H9 (cell line): ENCODE data around the gene OSBP2. TPM values are rescaled to one million over a fixed set of nuclear protein-coding genes. Genes with fewer than 3 reads are reported as not detected.

ENCODE experiments used
- DNase-seq: peaks from one replicate; pipeline ENCODE4 v3.0.0-alpha.2; 2017
- H2AFZ ChIP-seq: one replicate; pipeline ENCODE4 v1.6.1; 2013; ENCODE audit warnings: mild to moderate bottlenecking, low read length, control low read depth, moderate library complexity
- H2AK5ac ChIP-seq: 2 replicates; pipeline ENCODE4 v1.6.1; 2013; ENCODE audit warnings: low read length, control low read depth, mixed read lengths; ENCODE audit not compliant: insufficient read length
- H2BK120ac ChIP-seq: one replicate; pipeline ENCODE4 v1.6.1; 2013; ENCODE audit warnings: low read depth, mild to moderate bottlenecking, low read length, control low read depth, inconsistent platforms; ENCODE audit not compliant: poor library complexity, severe bottlenecking
- H2BK12ac ChIP-seq: 2 replicates; pipeline ENCODE4 v1.6.1; 2013; ENCODE audit warnings: low read length, control low read depth, mixed read lengths, low read depth; ENCODE audit not compliant: insufficient read length
- H2BK15ac ChIP-seq: 2 replicates; pipeline ENCODE4 v1.6.1; 2013; ENCODE audit warnings: low read depth, low read length, control low read depth
- H2BK20ac ChIP-seq: one replicate; pipeline ENCODE4 v1.6.1; 2013; ENCODE audit warnings: low read depth, mild to moderate bottlenecking, low read length, control low read depth, inconsistent platforms; ENCODE audit not compliant: poor library complexity, severe bottlenecking
- H2BK5ac ChIP-seq: 2 replicates; pipeline ENCODE4 v1.6.1; 2013; ENCODE audit warnings: low read length, control low read depth, mixed read lengths; ENCODE audit not compliant: insufficient read length
- H3K14ac ChIP-seq: 2 replicates; pipeline ENCODE4 v1.6.1; 2013; ENCODE audit warnings: low read length, control low read depth; ENCODE audit not compliant: insufficient read depth
- H3K18ac ChIP-seq: 2 replicates; pipeline ENCODE4 v1.6.1; 2013; ENCODE audit warnings: low read depth, mild to moderate bottlenecking, mixed read lengths, low read length, control low read depth; ENCODE audit not compliant: insufficient read length
- H3K23ac ChIP-seq: 2 replicates; pipeline ENCODE4 v1.6.1; 2013; ENCODE audit warnings: low read length, control low read depth, mixed read lengths, low read depth; ENCODE audit not compliant: insufficient read length
- H3K23me2 ChIP-seq: 2 replicates; pipeline ENCODE4 v1.6.1; 2013; ENCODE audit warnings: low read depth, mild to moderate bottlenecking, mixed read lengths, low read length, control low read depth; ENCODE audit not compliant: insufficient read length, poor library complexity, severe bottlenecking
- H3K27ac ChIP-seq: 2 replicates; pipeline ENCODE4 v1.5.1; 2013; ENCODE audit warnings: low read length, control low read depth, mixed read lengths, low read depth; ENCODE audit not compliant: insufficient read length
- H3K27me3 ChIP-seq: 2 replicates; pipeline ENCODE4 v1.6.1; 2013; ENCODE audit warnings: low read length, control low read depth, inconsistent platforms; ENCODE audit not compliant: insufficient read depth
- H3K4ac ChIP-seq: 2 replicates; pipeline ENCODE4 v1.6.1; 2013; ENCODE audit warnings: low read depth, mild to moderate bottlenecking, control low read depth, inconsistent platforms, low read length, moderate library complexity
- H3K4me1 ChIP-seq: 2 replicates; pipeline ENCODE4 v1.6.1; 2013; ENCODE audit warnings: low read length, control low read depth, inconsistent platforms; ENCODE audit not compliant: insufficient read depth
- H3K4me2 ChIP-seq: 2 replicates; pipeline ENCODE4 v1.6.1; 2013; ENCODE audit warnings: low read length, control low read depth, mixed read lengths; ENCODE audit not compliant: insufficient read length, insufficient read depth
- H3K56ac ChIP-seq: 2 replicates; pipeline ENCODE4 v1.6.1; 2013; ENCODE audit warnings: low read depth, mild to moderate bottlenecking, mixed read lengths, low read length, control low read depth; ENCODE audit not compliant: insufficient read length
- H3K79me1 ChIP-seq: 2 replicates; pipeline ENCODE4 v1.6.1; 2013; ENCODE audit warnings: low read depth, mild to moderate bottlenecking, moderate library complexity, low read length, control low read depth, inconsistent platforms; ENCODE audit not compliant: insufficient read depth, poor library complexity, severe bottlenecking
- H3K79me2 ChIP-seq: 2 replicates; pipeline ENCODE4 v1.6.1; 2013; ENCODE audit warnings: low read length, control low read depth, inconsistent platforms; ENCODE audit not compliant: insufficient read depth
- H3K9ac ChIP-seq: 2 replicates; pipeline ENCODE4 v1.6.1; 2013; ENCODE audit warnings: low read length, control low read depth, mixed read lengths; ENCODE audit not compliant: insufficient read length; ENCODE audit errors: extremely low read depth
- H3K9me3 ChIP-seq: one replicate; pipeline ENCODE4 v1.6.1; 2013; ENCODE audit warnings: low read depth, low read length, inconsistent platforms; ENCODE audit not compliant: control insufficient read depth
- H3T11ph ChIP-seq: one replicate; pipeline ENCODE4 v1.6.1; 2013; ENCODE audit warnings: mild to moderate bottlenecking, low read length, control low read depth, inconsistent platforms
- H4K20me1 ChIP-seq: one replicate; pipeline ENCODE4 v1.6.1; 2013; ENCODE audit not compliant: control insufficient read depth, insufficient read length, insufficient read depth
- H4K5ac ChIP-seq: 2 replicates; pipeline ENCODE4 v1.6.1; 2013; ENCODE audit warnings: low read depth, mild to moderate bottlenecking, mixed read lengths, low read length, control low read depth; ENCODE audit not compliant: insufficient read length
- H4K8ac ChIP-seq: replicated peaks from 2 replicates; pipeline ENCODE4 v1.6.1; 2013; ENCODE audit warnings: low read length, control low read depth, mixed read lengths, low read depth; ENCODE audit not compliant: insufficient read length
- H4K91ac ChIP-seq: 2 replicates; pipeline ENCODE4 v1.6.1; 2013; ENCODE audit warnings: low read depth, mild to moderate bottlenecking, moderate library complexity, mixed read lengths, low read length, control low read depth; ENCODE audit not compliant: insufficient read length
- H3K27ac Mint-ChIP-seq, 3 experiments: 2 replicates in 2 of 3; 3 replicates in 1 of 3; pipeline ENCODE4 v1.8.0; 2020 to 2021; ENCODE audit warnings: mixed read lengths in 3 of 3, mild to moderate bottlenecking in 1 of 3, moderate library complexity in 1 of 3
- H3K27me3 Mint-ChIP-seq: 2 replicates; pipeline ENCODE4 v1.8.0; 2021; ENCODE audit warnings: low read depth, mild to moderate bottlenecking, moderate library complexity, mixed read lengths
- H3K36me3 Mint-ChIP-seq, 3 experiments: 2 replicates in 2 of 3; 3 replicates in 1 of 3; pipeline ENCODE4 v1.8.0; 2020 to 2021; ENCODE audit warnings: low read depth in 3 of 3, mixed read lengths in 3 of 3; ENCODE audit not compliant: insufficient read depth in 1 of 3
- H3K4me1 Mint-ChIP-seq, 2 experiments: 2 replicates each; pipeline ENCODE4 v1.8.0; 2020; ENCODE audit warnings: mixed read lengths in 2 of 2
- H3K4me3 Mint-ChIP-seq, 2 experiments: 2 replicates in 1 of 2; 3 replicates in 1 of 2; pipeline ENCODE4 v1.8.0; 2020 to 2021; ENCODE audit warnings: mild to moderate bottlenecking in 2 of 2, mixed read lengths in 2 of 2, moderate library complexity in 1 of 2
- H3K9me3 Mint-ChIP-seq, 2 experiments: 2 replicates in 1 of 2; 3 replicates in 1 of 2; pipeline ENCODE4 v1.8.0; 2020; ENCODE audit warnings: mild to moderate bottlenecking in 2 of 2, mixed read lengths in 2 of 2, moderate library complexity in 1 of 2
- WGBS: extraction: QIAGEN DNeasy Blood & Tissue Kit; methylation state at CpG from one replicate; pipeline ENCODE4 v1.1.7; 2013; ENCODE audit warnings: missing lambda C conversion rate, low lambda C conversion rate, mixed read lengths; ENCODE audit not compliant: insufficient read length; ENCODE audit errors: extremely low coverage; 5-methylcytosine and 5-hydroxymethylcytosine counted together
- total RNA-seq: library from RNA; stranded (reverse); gene quantifications from 2 replicates; pipeline ENCODE4 v1.2.1, GENCODE V29; 2021
- TF ChIP-seq, protein P1 (sequence below): fragments of 200-600 bp; sonication (generic); conservative IDR thresholded peaks from 3 replicates; pipeline ENCODE4 v1.8.0; 2021; ENCODE audit warnings: antibody characterized with exemption, mild to moderate bottlenecking

OSBP2 gene
- total RNA-seq, 1 experiment from 2014 or later = 3.4 TPM

DNA sequence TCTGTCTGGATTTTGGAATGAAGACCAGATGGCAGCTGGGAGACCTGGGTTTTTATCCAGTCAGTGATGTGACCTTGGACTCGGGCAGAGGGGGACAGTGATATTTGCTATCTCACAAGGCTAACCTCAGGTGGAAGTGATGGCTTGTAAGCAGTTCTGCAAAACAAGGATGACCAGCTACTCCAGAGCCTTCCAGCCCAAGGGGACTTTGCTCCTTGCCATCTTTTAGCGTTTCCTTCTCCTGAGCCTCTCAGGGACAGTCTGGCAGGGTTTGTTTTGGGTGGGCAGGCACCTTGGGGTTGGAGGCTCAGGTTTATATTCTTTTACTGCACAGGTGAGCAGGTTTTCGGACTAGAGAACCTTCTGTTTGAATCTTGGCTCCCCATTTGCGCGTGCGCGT, 9.5 kb upstream of the OSBP2 start:
- no peak overlapping the region for H2BK120ac ChIP-seq
- no peaks in the 10 kb centered on the region for H3K27me3 ChIP-seq
- Mint-ChIP-seq H3K27me3 (peaks cover 2% of the 10 kb centered on the region; the same call in 1 of the 2 replicates), H3K4me3 (no peak overlapping the region), H3K27ac (no peak overlapping the region), H3K9me3 (no peaks in the 10 kb centered on the region), H3K36me3 (no peaks in the 10 kb centered on the region), H3K4me1 (peaks cover 14 to 18% of the 10 kb centered on the region in 2 experiments)
- H3K9ac ChIP-seq = no peak overlapping the region
- no peak overlapping the region for H2BK12ac ChIP-seq
- no peaks in the 10 kb centered on the region for H3K23me2 ChIP-seq
- no peak overlapping the region for H3K23ac ChIP-seq
- no peak overlapping the region for H2BK15ac ChIP-seq
- H2BK20ac ChIP-seq = no peak overlapping the region
- peaks cover 9% of the 10 kb centered on the region for H3K4me1 ChIP-seq
- H3K79me1 ChIP-seq = no peaks in the 10 kb centered on the region
- no peak overlapping the region for H4K91ac ChIP-seq
- no peak overlapping the region for H3K4ac ChIP-seq
- no CpG with 5 or more reads among the region's 7 CpGs for WGBS
- no peak overlapping the region for H3T11ph ChIP-seq
- no peak overlapping the region for H4K5ac ChIP-seq
- no peak overlapping the region for H2BK5ac ChIP-seq
- TF ChIP-seq, protein P1, sequence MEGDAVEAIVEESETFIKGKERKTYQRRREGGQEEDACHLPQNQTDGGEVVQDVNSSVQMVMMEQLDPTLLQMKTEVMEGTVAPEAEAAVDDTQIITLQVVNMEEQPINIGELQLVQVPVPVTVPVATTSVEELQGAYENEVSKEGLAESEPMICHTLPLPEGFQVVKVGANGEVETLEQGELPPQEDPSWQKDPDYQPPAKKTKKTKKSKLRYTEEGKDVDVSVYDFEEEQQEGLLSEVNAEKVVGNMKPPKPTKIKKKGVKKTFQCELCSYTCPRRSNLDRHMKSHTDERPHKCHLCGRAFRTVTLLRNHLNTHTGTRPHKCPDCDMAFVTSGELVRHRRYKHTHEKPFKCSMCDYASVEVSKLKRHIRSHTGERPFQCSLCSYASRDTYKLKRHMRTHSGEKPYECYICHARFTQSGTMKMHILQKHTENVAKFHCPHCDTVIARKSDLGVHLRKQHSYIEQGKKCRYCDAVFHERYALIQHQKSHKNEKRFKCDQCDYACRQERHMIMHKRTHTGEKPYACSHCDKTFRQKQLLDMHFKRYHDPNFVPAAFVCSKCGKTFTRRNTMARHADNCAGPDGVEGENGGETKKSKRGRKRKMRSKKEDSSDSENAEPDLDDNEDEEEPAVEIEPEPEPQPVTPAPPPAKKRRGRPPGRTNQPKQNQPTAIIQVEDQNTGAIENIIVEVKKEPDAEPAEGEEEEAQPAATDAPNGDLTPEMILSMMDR = no peak
- H3K4me2 ChIP-seq = no peak overlapping the region
- no peak overlapping the region for H2AFZ ChIP-seq
- H3K18ac ChIP-seq = no peak overlapping the region
- no peaks in the 10 kb centered on the region for H3K9me3 ChIP-seq
- H3K56ac ChIP-seq = no peak overlapping the region
- no peaks in the 10 kb centered on the region for H3K79me2 ChIP-seq
- no peaks in the 10 kb centered on the region for H4K20me1 ChIP-seq
- H4K8ac ChIP-seq = no peak overlapping the region
- no peak for DNase-seq
- no peak overlapping the region for H2AK5ac ChIP-seq
- H3K27ac ChIP-seq = no peak overlapping the region
- H3K14ac ChIP-seq = no peak overlapping the region
